MCF 10A (cell line): ENCODE results near the gene FBXL14. TPM values are rescaled to one million over a fixed set of nuclear protein-coding genes. Genes with fewer than 3 reads are reported as not detected.

Experiments used
- BruUV-seq: library from RNA; stranded (reverse); fragments of 400-500 nt; replicated peaks from 2 replicates; lab custom pipeline; 2021; lab: Mats Ljungman, UMichigan
- CTCF ChIA-PET: fragments of 300-600 bp; sonication (Branson Sonifier 250); formaldehyde crosslinking; extraction: SDS; loops from one replicate; lab custom pipeline; 2021; ENCODE audit warnings: antibody characterized with exemption, inconsistent platforms; lab: Yijun Ruan, JAX
- POLR2A ChIA-PET: fragments of 300-600, 350-650 bp; sonication (Branson Sonifier 250); formaldehyde crosslinking; extraction: SDS; loops from one replicate; lab custom pipeline; 2020; ENCODE audit warnings: antibody characterized with exemption, inconsistent platforms; lab: Yijun Ruan, JAX
- DNase-seq: peaks from one replicate; pipeline ENCODE4 v3.0.0-alpha.2; 2018; ENCODE audit not compliant: unreplicated experiment
- H3K27ac Mint-ChIP-seq: one replicate; pipeline ENCODE4 v1.8.0; 2022; ENCODE audit warnings: mild to moderate bottlenecking, low read depth, mixed read lengths; ENCODE audit not compliant: unreplicated experiment
- H3K27me3 Mint-ChIP-seq: one replicate; pipeline ENCODE4 v1.8.0; 2022; ENCODE audit warnings: mixed read lengths; ENCODE audit not compliant: insufficient read depth, unreplicated experiment
- H3K36me3 Mint-ChIP-seq: one replicate; pipeline ENCODE4 v1.8.0; 2022; ENCODE audit warnings: mild to moderate bottlenecking, moderate library complexity, mixed read lengths; ENCODE audit not compliant: insufficient read depth, unreplicated experiment
- H3K4me1 Mint-ChIP-seq: one replicate; pipeline ENCODE4 v1.8.0; 2022; ENCODE audit warnings: mixed read lengths; ENCODE audit not compliant: insufficient read depth, unreplicated experiment
- H3K4me3 Mint-ChIP-seq: one replicate; pipeline ENCODE4 v1.8.0; 2022; ENCODE audit warnings: mild to moderate bottlenecking, moderate library complexity, mixed read lengths; ENCODE audit not compliant: unreplicated experiment
- H3K9me3 Mint-ChIP-seq: one replicate; pipeline ENCODE4 v1.8.0; 2022; ENCODE audit warnings: mixed read lengths; ENCODE audit not compliant: unreplicated experiment
- intact Hi-C: fragments of 100-400 bp; cut with micrococcal nuclease; formaldehyde crosslinking; loops from 2 replicates; pipeline ENCODE4 v1.14.1; 2022
- total RNA-seq: library from RNA; stranded (reverse); gene quantifications from 2 replicates; pipeline ENCODE4 v1.2.3, GENCODE V29; 2022
- TF ChIP-seq, protein P1 (sequence below): fragments of 200-600 bp; IDR thresholded peaks from one replicate; pipeline ENCODE4 v1.8.0; 2022; ENCODE audit warnings: antibody characterized with exemption, mild to moderate bottlenecking; ENCODE audit not compliant: unreplicated experiment

Gene FBXL14
- total RNA-seq, 1 experiment from 2014 or later: 9.4 TPM

GRCh38 chr12:1591034-1591433 is 3.3 kb downstream of the FBXL14 start:
- peak; percentile 76 for DNase-seq
- ChIA-PET CTCF (interaction anchor here (8.2 kb wide), 1 partner anchor 474 kb away, joined by 66 read pairs; no protein-coding TSS in a partner anchor), POLR2A (interaction anchor here (1.2 to 4.8 kb wide), 5 partner anchors 9 to 474 kb away, joined by 4 to 59 read pairs (median 14); no protein-coding TSS in a partner anchor)
- intact Hi-C loops: loop anchor here (5.0 kb wide), 1 partner anchor 839 kb away; the partner anchor contains the start of gene WNK1
- Mint-ChIP-seq H3K36me3 (peaks cover 17% of the 10 kb centered on the region), H3K4me1 (peaks cover 49% of the 10 kb centered on the region), H3K4me3 (peak overlapping the region; percentile 81), H3K27me3 (no peaks in the 10 kb centered on the region), H3K9me3 (no peaks in the 10 kb centered on the region), H3K27ac (peak overlapping the region; percentile 91)
- TF ChIP-seq, protein P1, sequence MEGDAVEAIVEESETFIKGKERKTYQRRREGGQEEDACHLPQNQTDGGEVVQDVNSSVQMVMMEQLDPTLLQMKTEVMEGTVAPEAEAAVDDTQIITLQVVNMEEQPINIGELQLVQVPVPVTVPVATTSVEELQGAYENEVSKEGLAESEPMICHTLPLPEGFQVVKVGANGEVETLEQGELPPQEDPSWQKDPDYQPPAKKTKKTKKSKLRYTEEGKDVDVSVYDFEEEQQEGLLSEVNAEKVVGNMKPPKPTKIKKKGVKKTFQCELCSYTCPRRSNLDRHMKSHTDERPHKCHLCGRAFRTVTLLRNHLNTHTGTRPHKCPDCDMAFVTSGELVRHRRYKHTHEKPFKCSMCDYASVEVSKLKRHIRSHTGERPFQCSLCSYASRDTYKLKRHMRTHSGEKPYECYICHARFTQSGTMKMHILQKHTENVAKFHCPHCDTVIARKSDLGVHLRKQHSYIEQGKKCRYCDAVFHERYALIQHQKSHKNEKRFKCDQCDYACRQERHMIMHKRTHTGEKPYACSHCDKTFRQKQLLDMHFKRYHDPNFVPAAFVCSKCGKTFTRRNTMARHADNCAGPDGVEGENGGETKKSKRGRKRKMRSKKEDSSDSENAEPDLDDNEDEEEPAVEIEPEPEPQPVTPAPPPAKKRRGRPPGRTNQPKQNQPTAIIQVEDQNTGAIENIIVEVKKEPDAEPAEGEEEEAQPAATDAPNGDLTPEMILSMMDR: peak; percentile 13
- no TSS peak for BruUV-seq

GRCh38 chr12:1590221-1590979 is 4.0 kb downstream of the FBXL14 start:
- no peak for DNase-seq
- peaks cover 17% of the 10 kb centered on the region for H3K36me3 Mint-ChIP-seq
- peaks cover 46% of the 10 kb centered on the region for H3K4me1 Mint-ChIP-seq
- CTCF ChIA-PET: interaction anchor here (8.2 kb wide), 1 partner anchor 473 kb away, joined by 66 read pairs; no protein-coding TSS in a partner anchor
- BruUV-seq: no TSS peak
- no peaks in the 10 kb centered on the region for H3K9me3 Mint-ChIP-seq
- POLR2A ChIA-PET: interaction anchor here (0.9 to 1.5 kb wide), 6 partner anchors 9 to 641 kb away, joined by 3 to 14 read pairs (median 4); partner anchors contain the start of gene RAD52
- H3K27me3 Mint-ChIP-seq: no peaks in the 10 kb centered on the region
- intact Hi-C loops: loop anchor here (5.0 kb wide), 1 partner anchor 838 kb away; the partner anchor contains the start of gene WNK1
- H3K27ac Mint-ChIP-seq: peak overlapping the region; percentile 91
- H3K4me3 Mint-ChIP-seq: peak overlapping the region; percentile 81
- TF ChIP-seq, protein P1: no peak

DNA sequence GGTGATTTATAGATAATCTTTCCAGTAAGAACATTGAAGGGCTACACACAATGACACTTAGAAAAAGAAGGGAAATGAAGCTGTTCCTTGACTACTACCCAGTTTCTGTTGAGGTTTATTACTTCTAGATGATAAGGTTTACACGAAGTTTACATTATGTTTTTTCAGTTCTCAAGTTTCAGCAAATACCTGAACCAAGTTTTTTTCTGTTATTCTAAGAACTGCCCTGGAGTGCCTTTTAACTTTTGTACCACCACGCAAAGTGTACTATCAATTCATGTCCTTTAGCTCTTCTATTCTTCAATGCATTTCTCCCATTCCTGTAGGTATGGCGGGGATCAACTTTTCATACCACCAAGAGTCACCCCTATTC is 5.8 kb downstream of the FBXL14 start:
- TF ChIP-seq, protein P1: no peak
- POLR2A ChIA-PET: interaction anchor here (1.1 kb wide), 3 partner anchors 473 to 639 kb away, joined by 3 read pairs; partner anchors contain the start of gene RAD52
- H3K4me1 Mint-ChIP-seq: peaks cover 44% of the 10 kb centered on the region
- CTCF ChIA-PET: interaction anchor here (0.6 to 8.2 kb wide), 10 partner anchors 9 to 828 kb away, joined by 3 to 66 read pairs (median 4); no protein-coding TSS in a partner anchor
- BruUV-seq: no TSS peak
- DNase-seq: no peak
- no peak overlapping the region for H3K4me3 Mint-ChIP-seq
- H3K9me3 Mint-ChIP-seq: no peaks in the 10 kb centered on the region
- peak overlapping the region; percentile 11 for H3K27ac Mint-ChIP-seq
- peaks cover 17% of the 10 kb centered on the region for H3K36me3 Mint-ChIP-seq
- intact Hi-C loops: loop anchor here (10.0 kb wide), 1 partner anchor 694 kb away; no protein-coding TSS in a partner anchor
- H3K27me3 Mint-ChIP-seq: no peaks in the 10 kb centered on the region
